ENCODE results near the gene CBLN3.

DNA sequence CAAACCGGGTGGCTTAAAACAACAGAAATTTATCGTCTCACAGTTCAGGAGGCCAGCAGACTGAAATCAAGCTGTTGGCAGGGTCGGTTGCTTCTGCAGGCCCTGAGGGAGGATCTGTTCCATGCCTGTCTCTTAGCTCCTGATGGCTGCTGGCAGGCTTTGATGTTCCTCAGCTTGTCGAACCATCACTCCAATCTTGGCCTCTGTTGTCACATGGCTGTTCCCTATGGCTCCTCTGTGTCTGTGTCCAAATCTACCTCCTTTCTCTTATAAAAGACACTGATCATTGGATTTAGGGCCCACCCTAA is 47.5 kb downstream of the CBLN3 start:
- TF ChIP-seq, protein P1, sequence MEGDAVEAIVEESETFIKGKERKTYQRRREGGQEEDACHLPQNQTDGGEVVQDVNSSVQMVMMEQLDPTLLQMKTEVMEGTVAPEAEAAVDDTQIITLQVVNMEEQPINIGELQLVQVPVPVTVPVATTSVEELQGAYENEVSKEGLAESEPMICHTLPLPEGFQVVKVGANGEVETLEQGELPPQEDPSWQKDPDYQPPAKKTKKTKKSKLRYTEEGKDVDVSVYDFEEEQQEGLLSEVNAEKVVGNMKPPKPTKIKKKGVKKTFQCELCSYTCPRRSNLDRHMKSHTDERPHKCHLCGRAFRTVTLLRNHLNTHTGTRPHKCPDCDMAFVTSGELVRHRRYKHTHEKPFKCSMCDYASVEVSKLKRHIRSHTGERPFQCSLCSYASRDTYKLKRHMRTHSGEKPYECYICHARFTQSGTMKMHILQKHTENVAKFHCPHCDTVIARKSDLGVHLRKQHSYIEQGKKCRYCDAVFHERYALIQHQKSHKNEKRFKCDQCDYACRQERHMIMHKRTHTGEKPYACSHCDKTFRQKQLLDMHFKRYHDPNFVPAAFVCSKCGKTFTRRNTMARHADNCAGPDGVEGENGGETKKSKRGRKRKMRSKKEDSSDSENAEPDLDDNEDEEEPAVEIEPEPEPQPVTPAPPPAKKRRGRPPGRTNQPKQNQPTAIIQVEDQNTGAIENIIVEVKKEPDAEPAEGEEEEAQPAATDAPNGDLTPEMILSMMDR (conservative IDR thresholded peaks at IDR 0.05; ENCODE audit: low read depth, low read length), result no peak
- no peak for TF ChIP-seq CEBPB (IDR thresholded peaks at IDR 0.05; ENCODE audit: low read depth, low read length)
- TF ChIP-seq RFX5 (IDR thresholded peaks at IDR 0.05; ENCODE audit: low read depth, low read length), result no peak
- no peak for TF ChIP-seq POLR2A (IDR thresholded peaks at IDR 0.05; ENCODE audit: low read depth, low read length)
- TF ChIP-seq MAZ (IDR thresholded peaks at IDR 0.05; ENCODE audit: borderline replicate concordance, low read depth, low read length), result no peak
- no peak for TF ChIP-seq RAD21 (IDR thresholded peaks at IDR 0.05; ENCODE audit: low read length)
- TF ChIP-seq FOS (IDR thresholded peaks at IDR 0.05; ENCODE audit: low read depth, low read length), result no peak

Data from IMR-90 (cell line).